ENCODE measurements around the gene RPS21. TPM values are rescaled to one million over a fixed set of nuclear protein-coding genes. Genes with fewer than 3 reads are reported as not detected.
A peak's percentile ranks its signal among the peaks of the same experiment; 100 is the strongest.

Gene RPS21
- total and polyA plus RNA-seq, 2 of the 13 experiments (the other 11 are each of a cell fraction or from before 2014, with no cell fraction given) = 2,647 to 11,063 TPM

DNA sequence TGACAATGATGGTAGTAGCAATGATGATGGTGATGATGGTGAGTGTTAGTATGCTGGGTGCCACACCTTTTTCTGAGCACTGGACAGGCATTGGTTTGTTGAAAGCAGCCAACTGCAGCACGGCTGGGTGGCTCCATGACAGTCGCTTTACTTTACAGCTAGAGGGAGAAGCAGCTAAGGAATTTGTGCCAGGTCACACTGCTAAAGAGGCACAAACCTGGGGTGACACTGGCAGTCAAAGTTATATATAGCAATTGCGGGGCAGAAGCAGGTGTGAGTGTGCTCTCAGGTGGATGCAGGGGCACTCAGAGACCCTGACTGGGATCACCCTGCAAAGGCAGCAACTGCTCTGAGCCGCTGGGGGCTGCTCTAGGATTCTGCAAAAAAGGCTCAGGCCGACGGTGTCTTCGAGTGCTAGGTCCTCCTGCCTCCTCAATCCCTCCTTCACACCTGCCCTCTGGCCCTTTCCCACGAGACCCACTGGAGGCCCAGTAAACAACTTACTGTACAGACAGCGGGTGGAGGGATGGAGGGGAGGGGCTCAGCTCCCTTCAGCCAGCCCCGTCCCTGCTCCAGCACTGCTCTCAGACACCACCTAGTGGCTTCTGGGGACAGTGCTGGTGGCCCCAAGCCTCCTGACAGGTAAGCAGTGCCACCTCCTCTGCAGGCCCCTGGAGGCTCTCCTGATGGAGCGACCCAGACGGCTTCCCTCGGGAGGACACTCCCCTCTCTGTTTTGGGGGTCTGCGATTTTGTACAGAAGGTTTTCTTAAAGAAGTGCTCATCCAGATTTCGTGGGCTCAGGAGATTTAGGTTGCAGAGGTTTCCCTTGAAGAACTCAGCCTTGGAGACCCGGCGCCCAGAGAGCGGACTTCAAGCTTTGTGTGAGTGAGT, 4.4 kb upstream of the RPS21 start:
- Histone ChIP-seq H3K79me2 (ENCODE audit: insufficient read depth, low read length) (peaks cover 26% of the 10 kb centered on the region), H3K4me1 (ENCODE audit: insufficient read depth, low read length) (peaks cover 26% of the 10 kb centered on the region), H2AFZ (ENCODE audit: low read length) (no peak overlapping the region), H3K4me3 (replicated peaks in 1 of 3; ENCODE audit: insufficient read depth in 1 of 3, low read depth in 2 of 3, low read length in 3 of 3) (no peak overlapping the region; a peak in 1 of 6 replicates), H3K4me2 (ENCODE audit: low read depth, low read length) (no peak overlapping the region), H3K27ac (ENCODE audit: extremely low read length, insufficient read depth, low read length) (no peak overlapping the region), H3K27me3 (ENCODE audit: control insufficient read depth in 1 of 2, insufficient read depth in 2 of 2, low read length in 2 of 2) (no peaks in the 10 kb centered on the region; a peak in 2 of 5 replicates), H3K36me3 (replicated peaks in 1 of 2; ENCODE audit: control insufficient read depth in 1 of 2, insufficient read depth in 2 of 2, low read length in 2 of 2) (0 out of 5 replicates have a peak, but pooled peaks cover 2 to 6% of the 10 kb centered on the region in 2 experiments), H3K9ac (ENCODE audit: insufficient read depth, low read depth, low read length) (no peak overlapping the region), H4K20me1 (ENCODE audit: insufficient read depth, low read length) (peaks cover 8% of the 10 kb centered on the region), H3K9me3 (ENCODE audit: low read length) (no peaks in the 10 kb centered on the region)
- DNase-seq (ENCODE audit: low spot score) (peak; percentile 87), FAIRE-seq (peak; percentile 92), ATAC-seq (peak; percentile 88)
- 46% methylated on average over 18 of the region's 18 CpGs for WGBS (ENCODE audit: low lambda C conversion rate)
- intact Hi-C loops (cut with micrococcal nuclease; ENCODE audit: unreplicated experiment) (loop anchor here (1.0 kb wide), 1 partner anchor 80 kb away; the partner anchor contains the start of gene ADRM1), in situ Hi-C loops (cut with HindIII; ENCODE audit: extremely low pct_ligation_motif_present, low pct_unique_long_range_greater_than_20kb) (no loop called here)
- BruUV-seq (replicated peaks) = no TSS peak
- POLR2A ChIA-PET = interaction anchor here (0.7 to 3.2 kb wide), 7 partner anchors 10 to 84 kb away, joined by 3 to 51 read pairs (median 5); partner anchors contain the start of genes ADRM1 and LAMA5
- CTCF ChIA-PET (ENCODE audit: low intra/inter-chr PET ratio, low total read pairs) = interaction anchor here (1.0 to 2.7 kb wide), 2 partner anchors 77 to 81 kb away, joined by 4 to 57 read pairs; partner anchors contain the start of gene ADRM1
- no peak for TF ChIP-seq SMARCE1 (IDR thresholded peaks at IDR 0.05; ENCODE audit: borderline replicate concordance)
- peak; percentile 89; the same call in 1 of the 2 replicates for TF ChIP-seq ZNF782 (CRISPR knock-in tag; IDR thresholded peaks at IDR 0.05; ENCODE audit: borderline replicate concordance)
- TF ChIP-seq, protein P1, sequence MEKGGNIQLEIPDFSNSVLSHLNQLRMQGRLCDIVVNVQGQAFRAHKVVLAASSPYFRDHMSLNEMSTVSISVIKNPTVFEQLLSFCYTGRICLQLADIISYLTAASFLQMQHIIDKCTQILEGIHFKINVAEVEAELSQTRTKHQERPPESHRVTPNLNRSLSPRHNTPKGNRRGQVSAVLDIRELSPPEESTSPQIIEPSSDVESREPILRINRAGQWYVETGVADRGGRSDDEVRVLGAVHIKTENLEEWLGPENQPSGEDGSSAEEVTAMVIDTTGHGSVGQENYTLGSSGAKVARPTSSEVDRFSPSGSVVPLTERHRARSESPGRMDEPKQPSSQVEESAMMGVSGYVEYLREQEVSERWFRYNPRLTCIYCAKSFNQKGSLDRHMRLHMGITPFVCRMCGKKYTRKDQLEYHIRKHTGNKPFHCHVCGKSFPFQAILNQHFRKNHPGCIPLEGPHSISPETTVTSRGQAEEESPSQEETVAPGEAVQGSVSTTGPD (CRISPR knock-in tag; IDR thresholded peaks at IDR 0.05) = no peak; the same call in 1 of the 2 replicates
- no peak for TF ChIP-seq ZSCAN22 (CRISPR knock-in tag; IDR thresholded peaks at IDR 0.05)
- TF ChIP-seq ZNF572 (CRISPR knock-in tag; IDR thresholded peaks at IDR 0.05) = no peak; the same call in 1 of the 2 replicates
- TF ChIP-seq, protein P2, sequence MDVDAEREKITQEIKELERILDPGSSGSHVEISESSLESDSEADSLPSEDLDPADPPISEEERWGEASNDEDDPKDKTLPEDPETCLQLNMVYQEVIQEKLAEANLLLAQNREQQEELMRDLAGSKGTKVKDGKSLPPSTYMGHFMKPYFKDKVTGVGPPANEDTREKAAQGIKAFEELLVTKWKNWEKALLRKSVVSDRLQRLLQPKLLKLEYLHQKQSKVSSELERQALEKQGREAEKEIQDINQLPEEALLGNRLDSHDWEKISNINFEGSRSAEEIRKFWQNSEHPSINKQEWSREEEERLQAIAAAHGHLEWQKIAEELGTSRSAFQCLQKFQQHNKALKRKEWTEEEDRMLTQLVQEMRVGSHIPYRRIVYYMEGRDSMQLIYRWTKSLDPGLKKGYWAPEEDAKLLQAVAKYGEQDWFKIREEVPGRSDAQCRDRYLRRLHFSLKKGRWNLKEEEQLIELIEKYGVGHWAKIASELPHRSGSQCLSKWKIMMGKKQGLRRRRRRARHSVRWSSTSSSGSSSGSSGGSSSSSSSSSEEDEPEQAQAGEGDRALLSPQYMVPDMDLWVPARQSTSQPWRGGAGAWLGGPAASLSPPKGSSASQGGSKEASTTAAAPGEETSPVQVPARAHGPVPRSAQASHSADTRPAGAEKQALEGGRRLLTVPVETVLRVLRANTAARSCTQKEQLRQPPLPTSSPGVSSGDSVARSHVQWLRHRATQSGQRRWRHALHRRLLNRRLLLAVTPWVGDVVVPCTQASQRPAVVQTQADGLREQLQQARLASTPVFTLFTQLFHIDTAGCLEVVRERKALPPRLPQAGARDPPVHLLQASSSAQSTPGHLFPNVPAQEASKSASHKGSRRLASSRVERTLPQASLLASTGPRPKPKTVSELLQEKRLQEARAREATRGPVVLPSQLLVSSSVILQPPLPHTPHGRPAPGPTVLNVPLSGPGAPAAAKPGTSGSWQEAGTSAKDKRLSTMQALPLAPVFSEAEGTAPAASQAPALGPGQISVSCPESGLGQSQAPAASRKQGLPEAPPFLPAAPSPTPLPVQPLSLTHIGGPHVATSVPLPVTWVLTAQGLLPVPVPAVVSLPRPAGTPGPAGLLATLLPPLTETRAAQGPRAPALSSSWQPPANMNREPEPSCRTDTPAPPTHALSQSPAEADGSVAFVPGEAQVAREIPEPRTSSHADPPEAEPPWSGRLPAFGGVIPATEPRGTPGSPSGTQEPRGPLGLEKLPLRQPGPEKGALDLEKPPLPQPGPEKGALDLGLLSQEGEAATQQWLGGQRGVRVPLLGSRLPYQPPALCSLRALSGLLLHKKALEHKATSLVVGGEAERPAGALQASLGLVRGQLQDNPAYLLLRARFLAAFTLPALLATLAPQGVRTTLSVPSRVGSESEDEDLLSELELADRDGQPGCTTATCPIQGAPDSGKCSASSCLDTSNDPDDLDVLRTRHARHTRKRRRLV (CRISPR knock-in tag; IDR thresholded peaks at IDR 0.05) = peak; percentile 59; the same call in 1 of the 2 replicates
- TF ChIP-seq, protein P3, sequence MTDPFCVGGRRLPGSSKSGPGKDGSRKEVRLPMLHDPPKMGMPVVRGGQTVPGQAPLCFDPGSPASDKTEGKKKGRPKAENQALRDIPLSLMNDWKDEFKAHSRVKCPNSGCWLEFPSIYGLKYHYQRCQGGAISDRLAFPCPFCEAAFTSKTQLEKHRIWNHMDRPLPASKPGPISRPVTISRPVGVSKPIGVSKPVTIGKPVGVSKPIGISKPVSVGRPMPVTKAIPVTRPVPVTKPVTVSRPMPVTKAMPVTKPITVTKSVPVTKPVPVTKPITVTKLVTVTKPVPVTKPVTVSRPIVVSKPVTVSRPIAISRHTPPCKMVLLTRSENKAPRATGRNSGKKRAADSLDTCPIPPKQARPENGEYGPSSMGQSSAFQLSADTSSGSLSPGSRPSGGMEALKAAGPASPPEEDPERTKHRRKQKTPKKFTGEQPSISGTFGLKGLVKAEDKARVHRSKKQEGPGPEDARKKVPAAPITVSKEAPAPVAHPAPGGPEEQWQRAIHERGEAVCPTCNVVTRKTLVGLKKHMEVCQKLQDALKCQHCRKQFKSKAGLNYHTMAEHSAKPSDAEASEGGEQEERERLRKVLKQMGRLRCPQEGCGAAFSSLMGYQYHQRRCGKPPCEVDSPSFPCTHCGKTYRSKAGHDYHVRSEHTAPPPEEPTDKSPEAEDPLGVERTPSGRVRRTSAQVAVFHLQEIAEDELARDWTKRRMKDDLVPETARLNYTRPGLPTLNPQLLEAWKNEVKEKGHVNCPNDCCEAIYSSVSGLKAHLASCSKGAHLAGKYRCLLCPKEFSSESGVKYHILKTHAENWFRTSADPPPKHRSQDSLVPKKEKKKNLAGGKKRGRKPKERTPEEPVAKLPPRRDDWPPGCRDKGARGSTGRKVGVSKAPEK (CRISPR knock-in tag; IDR thresholded peaks at IDR 0.05; ENCODE audit: borderline replicate concordance) = no peak
- 0 out of 2 replicates have a peak, but pooled peaks have one; percentile 81 for TF ChIP-seq MAF1 (CRISPR knock-in tag; IDR thresholded peaks at IDR 0.05; ENCODE audit: borderline replicate concordance)
- TF ChIP-seq KDM1A (CRISPR knock-in tag; IDR thresholded peaks at IDR 0.05) = no peak
- peak; percentile 57; the same call in 1 of the 2 replicates for TF ChIP-seq RXRA (CRISPR knock-in tag; IDR thresholded peaks at IDR 0.05)
- no peak for TF ChIP-seq CENPX (CRISPR knock-in tag; IDR thresholded peaks at IDR 0.05)
- TF ChIP-seq TAF1 (CRISPR knock-in tag; IDR thresholded peaks at IDR 0.05) = no peak

All from HepG2 (cell line).